ENCODE data around the gene TJAP1.
A peak's percentile ranks its signal among the peaks of the same experiment; 100 is the strongest.
"Not testable (repeated sequence)": the region's sequence is repeated elsewhere in the genome, so short reads cannot be mapped to it uniquely, and the experiment has no call there.

TJAP1 gene

DNA sequence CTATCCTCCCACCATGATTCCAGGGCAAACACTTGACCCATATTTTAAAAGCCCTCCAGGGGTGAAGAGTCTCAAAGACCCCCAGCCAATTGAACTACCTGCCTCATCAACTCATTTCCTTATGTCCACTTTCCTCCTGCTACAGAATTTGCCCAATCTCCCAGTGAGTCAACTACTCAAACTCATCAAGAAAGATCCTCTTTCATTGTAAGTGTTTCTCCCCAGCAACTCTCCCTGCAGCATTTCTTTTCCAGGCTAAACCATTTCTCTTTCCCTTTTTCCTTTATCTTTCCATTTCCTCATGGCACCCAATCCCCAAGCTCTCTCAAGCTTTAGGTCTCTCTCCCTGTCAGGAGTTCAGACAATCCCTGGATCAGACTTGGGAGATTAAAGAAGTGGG lies 23.5 kb upstream of the TJAP1 start:
- DNase-seq, result no peak

DNA sequence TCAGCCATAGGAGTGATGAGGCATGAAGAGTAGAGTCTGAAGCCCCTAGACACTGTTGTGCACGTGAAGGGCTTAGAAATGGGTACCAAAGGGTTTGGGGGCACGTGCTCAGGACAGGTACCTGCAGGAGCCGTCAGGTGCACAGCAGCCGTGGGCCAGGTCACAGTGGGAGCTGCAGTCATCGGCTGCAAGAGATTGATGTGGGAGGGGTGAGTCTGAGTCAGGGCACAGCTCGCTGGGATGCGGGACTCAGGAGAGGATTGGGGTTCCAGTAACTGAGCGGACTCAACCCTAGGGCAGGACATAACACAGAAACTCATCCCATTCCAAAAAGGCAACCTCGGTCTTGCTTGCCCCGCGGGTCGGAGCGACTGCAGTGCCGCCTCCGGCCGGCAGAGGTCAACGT lies 23.1 kb upstream of the TJAP1 start:
- DNase-seq, result peak; percentile 57

DNA sequence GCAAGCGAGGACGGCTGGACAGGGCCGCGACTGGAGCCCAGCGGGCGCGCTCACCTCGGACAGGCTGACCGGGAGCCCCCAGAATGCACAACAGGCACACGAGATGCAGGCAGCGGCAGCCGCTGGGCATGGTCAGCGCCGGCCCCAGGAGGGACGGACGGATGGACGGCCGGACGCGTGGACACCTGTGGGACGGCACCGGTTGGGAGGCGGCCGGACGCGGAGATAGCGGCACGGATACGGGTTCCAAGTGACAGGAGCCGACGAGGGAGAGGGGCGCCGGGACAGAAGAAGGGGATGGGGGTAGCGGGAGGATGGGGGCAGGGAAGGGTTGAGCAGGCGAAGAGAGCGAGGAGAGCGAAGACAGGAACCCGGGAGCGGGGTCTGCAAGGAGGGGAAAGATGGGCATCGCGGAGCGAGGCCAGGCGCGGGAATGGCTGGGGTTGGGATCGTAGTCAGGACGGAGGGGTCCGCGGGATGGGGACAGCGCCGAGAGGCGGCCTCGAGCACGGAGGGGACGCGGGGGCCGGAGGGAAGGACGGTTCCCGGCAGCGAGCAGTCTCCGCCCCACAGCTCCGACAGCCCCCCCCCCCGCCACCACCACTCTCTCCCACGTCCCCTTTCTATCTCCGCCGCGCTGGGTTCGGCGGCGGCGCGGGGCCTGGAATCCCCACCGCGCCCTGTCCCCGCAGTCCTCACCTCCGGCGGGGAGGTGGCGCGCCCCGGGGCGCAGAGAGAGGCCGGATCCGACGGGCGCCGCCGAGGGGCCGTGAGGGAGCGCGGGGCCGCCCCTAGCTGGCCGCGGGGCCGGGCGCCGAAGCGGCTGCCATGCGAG lies 22.5 kb upstream of the TJAP1 start:
- no peak for DNase-seq

DNA sequence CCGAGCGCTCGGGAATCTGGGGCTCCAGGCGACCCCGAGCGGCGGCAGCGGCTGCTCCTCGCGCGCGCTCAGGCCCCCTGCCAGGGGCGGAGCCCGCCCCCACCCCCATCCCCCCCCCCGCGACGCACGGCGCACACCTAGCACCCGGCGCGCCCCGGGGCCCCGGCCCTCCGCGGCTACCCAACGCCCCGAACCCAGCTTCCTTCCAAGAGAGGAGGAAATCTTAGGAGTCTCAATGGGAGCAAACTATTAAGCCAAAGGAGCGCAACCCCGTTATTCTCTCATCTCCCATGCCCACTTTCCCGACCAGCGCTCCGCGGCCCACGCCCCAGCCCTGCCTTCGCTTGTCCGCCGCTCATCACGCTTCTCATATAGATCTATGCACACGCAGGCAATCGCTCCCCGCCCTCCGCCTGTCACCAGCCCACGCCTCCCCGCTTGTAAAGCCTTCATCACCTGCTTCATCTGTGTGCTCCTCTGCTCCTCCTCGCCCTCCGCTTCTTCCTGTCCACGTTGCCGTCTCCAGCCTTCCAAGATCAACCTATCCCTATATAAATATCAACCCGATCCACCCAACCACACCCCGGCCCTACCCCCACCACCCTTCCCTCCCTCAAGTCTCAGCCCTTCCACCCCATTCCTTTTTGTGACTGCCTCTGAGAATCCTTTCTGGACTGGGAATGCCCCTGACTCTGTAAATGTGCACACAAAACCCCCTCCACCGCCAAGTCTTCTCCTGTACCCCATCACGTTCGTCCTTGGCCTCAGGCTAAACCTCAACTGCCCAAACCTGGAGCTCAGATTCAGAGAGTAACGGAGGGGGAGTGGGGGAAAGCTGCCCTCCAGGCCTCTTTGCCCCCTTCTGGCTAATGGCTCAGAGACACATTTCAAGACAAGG lies 21.6 kb upstream of the TJAP1 start, which contains the start of gene DLK2:
Gene DLK2 (minus strand): TSS at position 18 of the 898 bp plus-strand sequence. CDS start 723 bp downstream, outside the sequence.
- peak; percentile 48 for DNase-seq

DNA sequence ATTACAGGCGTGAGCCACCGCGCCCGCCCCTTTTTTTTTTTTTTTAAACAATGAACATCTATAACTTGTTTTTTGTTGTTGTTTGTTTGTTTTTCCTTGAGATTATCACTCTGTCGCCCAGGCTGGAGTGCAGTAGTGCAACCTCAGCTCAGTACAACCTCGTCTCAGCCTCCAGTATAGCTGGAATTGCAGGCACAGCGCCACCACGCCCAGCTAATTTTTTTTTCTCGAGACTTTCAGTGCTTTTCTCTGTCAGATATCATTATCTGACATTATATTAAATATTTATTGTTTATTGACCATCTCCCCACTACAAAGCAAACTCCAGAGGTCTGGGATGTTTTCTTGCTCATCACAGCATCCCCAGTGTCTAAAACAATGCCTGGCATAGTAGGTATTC lies 19.7 kb upstream of the TJAP1 start:
- no peak for DNase-seq

DNA sequence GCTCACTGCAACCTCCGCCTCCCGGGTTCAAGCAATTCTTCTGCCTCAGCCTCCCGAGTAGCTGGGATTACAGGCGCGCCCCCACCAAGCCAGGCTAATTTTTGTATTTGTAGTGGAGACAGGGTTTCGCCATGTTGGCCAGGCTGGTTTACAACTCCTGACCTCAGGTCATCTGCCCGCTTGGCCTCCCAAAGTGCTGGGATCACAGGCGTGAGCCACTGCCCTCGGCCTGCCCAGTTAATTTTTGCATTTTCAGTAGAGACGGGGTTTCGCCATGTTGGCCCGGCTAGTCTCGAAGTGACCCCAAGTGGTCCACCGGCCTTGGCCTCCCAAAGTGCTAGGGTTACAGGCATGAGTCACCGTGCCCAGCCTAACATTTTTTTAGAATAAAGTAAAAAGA lies 19.2 kb upstream of the TJAP1 start:
- DNase-seq, result not testable (repeated sequence)

DNA sequence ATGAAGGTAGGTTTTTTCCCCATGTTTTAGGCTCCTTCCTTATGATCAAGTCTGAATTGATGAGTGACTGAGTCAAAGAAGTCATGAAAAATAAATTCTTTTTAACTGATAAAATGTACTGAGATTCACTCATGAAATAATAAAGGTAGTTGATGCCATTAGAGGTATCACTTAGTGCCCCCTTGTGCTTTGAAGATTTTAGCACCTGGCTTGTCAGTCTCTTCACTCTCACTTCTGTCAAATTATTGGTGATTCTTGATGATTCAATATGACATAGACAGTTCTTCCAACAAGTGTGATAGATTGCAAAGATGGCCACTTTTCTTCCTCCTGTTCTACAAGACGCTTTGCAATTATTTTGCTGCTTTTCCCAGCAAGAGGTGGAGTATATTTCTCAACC lies 17.8 kb upstream of the TJAP1 start:
- no peak for DNase-seq

DNA sequence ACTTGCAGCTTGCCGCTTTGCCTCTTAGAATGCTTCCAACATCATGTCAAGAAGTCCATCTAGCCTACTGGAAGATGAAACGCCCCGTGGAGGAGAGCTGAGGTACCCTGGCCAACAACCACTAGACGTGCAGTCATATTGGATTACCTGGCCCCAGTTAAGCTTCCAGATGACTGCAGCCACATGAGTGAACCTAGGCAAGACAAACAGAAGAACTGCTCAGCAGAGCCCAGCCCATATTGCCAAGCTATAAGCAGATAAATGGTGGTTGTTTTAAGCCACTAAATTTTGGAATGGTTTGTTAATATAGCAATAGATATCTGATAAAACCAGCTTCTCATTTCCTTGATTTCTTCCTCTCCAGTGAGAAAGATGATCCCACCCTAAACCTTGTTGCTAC lies 17.3 kb upstream of the TJAP1 start:
- no peak for DNase-seq

DNA sequence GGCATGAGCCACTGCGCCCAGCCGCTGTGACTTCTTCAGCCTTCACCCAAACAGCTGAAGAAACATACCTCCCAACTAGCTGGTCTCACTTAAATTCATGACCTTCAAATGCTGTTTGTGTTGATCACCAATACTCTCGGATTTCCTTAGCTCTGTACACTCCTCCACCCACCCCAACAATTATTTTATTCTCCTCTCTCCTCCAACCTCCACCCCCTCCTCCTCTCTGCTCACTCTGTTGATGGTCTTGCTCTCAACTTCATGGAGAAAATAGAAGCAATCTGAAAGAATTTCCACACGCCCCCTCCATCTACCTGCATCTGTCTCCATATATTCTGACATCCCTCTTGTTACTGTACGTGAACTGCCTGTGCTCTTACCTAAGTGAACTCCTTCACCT lies 15.4 kb upstream of the TJAP1 start:
- DNase-seq, result no peak

DNA sequence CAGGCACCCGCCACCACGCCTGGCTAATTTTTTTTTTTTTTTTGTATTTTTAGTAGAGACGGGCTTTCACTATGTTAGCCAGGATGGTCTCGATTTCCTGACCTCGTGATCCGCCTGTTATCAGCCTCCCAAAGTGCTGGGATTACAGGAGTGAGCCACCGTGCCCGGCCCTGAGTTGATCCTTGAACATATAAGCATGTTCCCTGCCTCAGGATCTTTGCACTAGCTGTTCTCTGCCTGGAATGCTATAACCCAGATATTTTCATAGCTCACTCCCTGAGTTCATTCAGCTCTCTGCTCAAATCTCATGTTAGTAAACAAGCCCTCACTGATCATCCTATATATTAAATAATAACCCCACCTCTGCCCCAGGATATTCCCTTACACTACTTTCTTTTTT lies 13.0 kb upstream of the TJAP1 start:
- no peak for DNase-seq

DNA sequence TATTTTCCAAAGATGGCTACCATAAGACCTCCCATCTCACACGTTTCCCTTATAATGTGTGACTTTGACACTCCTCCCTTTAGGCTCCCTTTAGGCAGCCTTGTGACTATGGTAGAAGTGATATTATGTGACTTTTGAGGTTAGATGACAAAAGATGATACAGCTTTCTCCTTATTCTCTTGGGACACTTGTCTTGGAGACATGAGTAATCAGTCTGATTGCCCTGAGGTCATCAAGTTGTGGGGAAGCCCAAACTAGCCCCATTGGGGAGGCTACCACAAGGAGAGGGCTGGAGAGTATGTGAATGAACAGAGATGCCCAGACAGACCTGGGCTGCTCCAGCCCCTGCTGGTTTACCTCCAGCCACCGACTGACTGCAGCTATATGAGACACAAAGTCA lies 11.4 kb upstream of the TJAP1 start:
- DNase-seq, result no peak

DNA sequence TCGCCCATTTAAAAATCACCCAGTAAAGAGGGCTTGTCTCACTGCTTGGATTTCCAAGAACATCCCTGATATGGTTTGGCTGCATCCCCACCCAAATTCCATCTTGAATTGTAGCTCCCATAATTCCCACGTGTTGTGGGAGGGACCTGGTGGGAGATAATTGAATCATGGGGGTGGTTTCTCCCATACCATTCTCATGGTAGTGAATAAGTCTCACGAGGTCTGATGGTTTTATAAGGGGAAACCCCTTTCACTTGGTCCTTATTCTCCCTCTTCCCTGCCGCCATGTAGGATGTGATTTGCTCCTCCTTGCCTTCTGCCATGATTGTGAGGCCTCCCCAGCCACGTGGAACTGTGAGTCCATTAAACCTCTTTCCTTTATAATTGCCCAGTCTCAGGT lies 10.1 kb upstream of the TJAP1 start:
- DNase-seq, result not testable (repeated sequence)

DNA sequence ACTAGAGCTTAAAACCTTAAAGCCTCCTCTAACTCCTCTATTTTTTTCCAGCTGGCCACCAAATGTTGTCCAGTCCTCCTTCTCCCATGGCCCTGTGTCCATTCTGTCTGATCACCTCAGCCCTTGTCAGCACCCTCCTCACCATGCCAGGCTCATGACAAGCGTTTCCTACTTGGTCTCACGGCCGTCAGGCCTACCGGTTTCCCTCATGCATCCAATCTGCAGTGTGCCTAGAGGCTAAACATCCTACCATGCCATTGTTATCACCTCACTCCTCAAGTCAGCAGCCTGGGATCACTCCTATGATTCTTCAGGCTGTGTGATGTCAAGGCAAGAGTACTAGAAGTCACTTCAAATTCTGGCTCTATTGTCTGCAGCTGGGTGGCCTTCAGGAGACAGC lies 9.6 kb upstream of the TJAP1 start:
- no peak for DNase-seq

DNA sequence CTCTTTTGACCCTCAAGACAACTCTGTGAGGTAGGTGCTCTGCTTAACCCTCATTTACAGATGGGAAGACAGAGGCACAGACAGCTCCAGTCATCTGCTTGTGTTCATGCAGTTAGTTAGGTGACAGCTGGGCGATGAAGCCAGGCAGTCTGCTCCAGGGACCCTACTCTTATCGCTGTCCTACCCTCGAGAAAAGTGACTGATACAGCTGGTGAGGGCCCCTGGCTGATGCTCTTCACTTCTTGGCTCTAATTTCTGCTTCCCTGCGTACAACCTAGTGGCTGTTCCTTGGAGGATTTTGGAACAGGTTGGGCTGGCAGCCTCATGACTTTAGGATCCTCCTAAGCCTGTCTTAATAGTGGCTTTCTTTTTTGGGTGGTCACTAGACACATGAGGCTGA lies 9.1 kb upstream of the TJAP1 start:
- no peak for DNase-seq

DNA sequence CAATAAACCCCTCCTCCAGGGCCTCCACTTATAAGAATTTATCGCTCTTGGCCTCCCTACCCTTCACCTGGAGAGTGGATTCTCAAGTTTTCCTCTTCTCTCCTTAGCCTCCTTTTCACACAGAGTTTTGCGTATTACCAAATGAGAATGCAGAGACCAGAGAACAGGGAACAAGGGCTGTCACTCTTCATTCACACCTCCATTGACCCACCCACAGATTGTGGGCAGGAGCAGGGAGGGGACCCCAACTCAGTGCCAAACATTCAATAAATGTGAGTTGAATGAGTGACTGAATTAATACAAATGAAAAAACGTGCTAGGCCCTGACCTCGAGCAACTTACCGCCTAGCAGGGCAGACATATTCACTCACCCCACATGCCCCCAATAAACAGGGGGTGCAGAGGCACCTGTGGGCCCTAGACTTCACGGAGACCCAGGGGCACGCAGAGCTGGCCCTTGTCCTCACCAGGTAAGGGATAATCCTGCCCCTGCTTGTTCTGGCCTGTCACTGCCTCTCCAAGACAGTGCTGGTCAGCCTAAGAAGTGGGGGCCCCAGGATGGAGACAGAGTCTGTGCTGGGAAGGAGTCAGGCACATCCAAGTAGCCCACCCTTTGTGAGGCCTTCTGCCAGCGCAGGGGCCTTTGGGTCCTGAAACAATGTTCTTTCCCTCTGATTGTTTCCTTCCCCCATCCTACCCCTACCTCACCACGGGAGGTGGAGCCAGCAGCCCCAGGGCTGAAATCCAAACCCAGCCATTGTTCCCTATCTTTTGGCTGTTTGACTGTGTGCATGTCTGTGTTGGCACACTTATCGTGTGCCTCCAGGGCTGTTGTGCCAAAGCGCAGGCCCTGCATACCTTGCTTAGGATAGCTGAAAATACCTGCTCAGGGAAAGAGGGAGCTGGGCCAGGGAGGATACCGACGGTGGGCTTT lies 8.4 kb upstream of the TJAP1 start:
- no peak for DNase-seq

DNA sequence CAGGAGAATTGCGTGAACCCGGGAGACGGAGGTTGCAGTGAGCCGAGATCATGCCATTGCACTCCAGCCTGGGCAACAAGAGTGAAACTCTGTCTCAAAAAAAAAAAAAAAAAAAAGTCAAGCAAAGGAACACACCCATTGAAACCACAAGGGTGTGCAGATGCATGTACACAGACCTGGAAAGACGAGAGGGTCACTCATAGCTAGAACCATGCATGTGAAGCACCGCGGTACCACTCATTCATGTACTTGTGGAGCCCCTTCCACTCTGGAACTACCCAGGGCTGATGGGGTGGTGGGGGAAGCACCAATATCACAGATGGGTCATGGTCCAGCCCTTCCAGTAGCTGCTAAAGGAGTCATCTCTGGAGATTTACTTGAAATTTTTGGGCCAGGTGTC lies 7.4 kb upstream of the TJAP1 start:
- no peak for DNase-seq

DNA sequence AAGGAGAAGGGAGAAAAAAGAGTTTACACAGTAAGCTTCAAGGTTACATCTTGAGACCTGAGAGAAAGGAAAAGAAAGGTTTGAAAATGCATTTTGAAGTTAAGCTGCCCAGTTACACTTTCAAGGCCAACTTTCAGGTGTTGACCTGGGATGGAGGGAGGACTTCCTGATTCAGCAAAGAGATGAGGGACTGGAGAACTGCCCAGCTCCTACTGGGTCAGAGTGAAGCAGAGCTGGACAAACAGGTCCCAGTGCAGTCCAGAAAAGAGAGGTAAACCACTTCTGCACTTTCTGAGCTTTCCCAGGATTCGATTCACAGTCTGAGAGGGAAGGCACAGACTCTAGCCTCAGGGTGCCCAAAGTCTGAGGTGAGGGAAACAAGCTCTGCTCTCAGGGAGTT lies 6.0 kb upstream of the TJAP1 start:
- DNase-seq, result no peak

DNA sequence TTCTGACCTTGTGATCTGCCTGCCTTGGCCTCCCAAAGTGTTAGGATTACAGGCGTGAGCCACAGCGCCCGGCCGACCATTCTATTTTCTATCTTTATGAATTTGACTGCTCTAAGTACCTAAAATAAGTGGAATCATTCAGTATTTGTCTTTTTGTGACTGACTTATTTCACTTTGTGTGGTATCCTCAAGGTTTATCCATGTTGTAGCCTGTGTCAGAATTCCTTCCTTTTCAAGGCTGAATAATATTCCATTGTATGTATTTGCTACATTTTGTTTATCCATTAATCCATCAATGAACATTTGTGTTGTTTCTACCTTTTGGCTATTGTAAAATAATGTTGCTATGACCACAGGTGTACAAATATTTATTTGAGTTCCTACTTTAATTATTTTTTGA lies 4.9 kb upstream of the TJAP1 start:
- no peak for DNase-seq

DNA sequence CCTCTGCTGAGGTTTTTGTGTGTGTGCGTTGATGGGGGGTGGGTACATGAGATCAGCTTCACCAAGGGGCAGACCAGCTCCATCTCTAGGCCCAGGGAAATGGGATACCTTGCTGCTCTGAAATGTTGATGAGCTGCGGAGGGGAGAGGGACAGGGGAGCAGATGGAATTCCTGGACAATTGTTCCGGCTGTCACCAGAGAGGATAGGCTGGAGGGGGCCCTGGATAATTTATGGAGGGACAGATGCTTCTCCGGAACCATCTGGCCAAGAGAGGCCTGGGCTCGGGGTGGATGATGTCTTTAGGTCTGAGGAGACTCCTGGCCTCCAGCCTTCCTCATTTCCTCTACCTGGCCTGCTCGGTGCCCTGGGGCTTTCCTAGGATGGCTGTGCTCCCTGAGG lies 1.9 kb upstream of the TJAP1 start:
- no peak for DNase-seq

DNA sequence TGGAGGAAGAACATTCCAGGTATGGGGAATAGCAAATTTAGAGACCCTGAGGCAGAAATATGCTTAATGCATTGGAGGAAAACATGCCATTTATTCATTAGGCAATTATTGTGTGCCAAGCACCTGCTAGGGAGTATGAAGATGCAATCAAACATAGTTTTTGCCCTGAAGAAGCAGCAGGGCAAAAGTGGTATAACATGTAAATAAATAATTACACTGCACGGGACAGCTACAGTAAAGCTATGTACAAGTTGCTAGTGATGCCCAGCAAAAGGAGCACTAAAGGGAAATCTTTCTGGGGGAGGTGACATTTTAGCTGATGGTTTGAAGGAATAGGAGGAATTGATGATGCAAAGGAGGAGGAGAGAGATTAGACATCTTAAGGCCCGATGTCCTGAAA lies 624 bp upstream of the TJAP1 start:
- DNase-seq, result no peak

DNA sequence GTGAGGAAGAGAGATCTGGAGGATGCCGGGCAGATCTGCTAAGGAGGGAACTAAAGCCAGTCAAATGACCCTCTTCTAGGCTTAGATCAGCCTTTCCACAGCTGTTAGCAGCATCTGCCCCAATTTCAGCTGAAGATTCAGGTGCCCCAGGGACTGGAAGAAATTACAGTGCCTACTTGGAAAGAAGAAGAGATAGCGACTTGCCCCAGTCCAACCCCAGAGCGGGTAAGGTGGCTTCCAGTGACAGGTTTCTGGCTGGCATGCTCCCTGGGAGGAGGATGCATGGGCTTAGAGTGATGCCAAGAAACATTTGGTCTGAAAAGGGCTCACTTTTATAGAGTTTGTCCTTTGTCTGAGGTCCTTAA lies 620 bp downstream of the TJAP1 start:
- no peak for DNase-seq

DNA sequence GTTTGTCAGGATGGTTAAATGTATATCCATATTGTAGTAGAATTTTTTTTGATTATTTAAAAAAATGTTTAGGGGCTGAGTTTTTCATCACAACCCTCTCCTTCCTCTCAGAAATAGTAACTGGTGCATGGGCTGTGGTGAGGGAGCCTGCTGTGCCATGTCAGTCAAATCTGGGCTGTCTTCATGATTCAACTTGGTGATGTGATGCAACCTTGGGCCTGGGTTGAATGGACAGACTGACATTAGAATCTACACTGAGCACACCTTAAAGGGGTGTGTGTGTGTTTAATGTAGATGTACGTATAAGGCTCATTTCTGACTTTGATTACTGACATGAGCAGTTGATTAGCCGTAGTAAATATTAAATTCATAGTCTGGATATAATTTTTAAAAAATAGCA lies 3.7 kb downstream of the TJAP1 start:
- no peak for DNase-seq

DNA sequence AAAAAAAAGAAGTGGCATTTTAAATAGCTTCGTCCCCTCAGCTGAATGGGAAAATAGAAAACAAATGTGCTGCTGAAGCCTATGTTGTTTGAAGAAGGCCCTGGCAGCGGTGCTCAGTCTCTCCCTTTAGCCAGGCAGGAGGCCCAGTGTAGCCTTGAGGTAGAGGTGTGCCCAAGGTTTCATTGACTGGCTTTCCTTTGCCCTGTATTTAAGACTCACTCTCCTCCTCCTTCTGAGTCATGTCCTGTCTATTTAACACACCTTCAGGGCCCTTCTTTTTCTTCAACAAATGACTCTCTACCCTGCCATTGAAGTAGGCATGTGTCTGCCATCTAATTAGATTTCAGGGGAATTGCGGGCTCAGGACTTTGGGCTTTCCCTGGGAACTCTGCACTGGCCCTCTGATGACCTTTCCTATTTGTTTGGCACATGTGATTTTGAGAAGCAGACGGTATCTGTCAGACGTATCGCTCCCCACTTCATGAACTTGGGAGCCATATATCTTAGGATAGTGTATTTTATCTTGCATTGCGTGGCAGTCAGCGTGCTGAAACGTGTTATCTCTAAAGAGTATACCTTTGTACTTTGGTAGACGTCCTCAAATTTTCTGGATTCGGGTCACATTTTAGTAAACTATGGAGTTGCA lies 4.3 kb downstream of the TJAP1 start:
- DNase-seq, result no peak
